Esophagus muscularis mucosa (tissue), 4 donors: Measurements from ENCODE around the gene MARK3. TPM values are rescaled to one million over a fixed set of nuclear protein-coding genes. Genes with fewer than 3 reads are reported as not detected.
A peak's percentile ranks its signal among the peaks of the same experiment; 100 is the strongest.
"Not testable (repeated sequence)": the region's sequence is repeated elsewhere in the genome, so short reads cannot be mapped to it uniquely, and the experiment has no call there.

ENCODE experiments used
- DNase-seq: peaks from one replicate; pipeline ENCODE4 v3.0.0-alpha.2; 2017; ENCODE audit errors: extremely low spot score
- H3K27ac ChIP-seq, 4 donors: fragments of 200-600 bp; sonication (generic); replicated peaks in 1 of 4; 1 replicate in 3 of 4; 2 replicates in 1 of 4; pipeline ENCODE4 v1.5.1; 2016 to 2019; ENCODE audit warnings: mild to moderate bottlenecking in 1 of 4
- H3K27me3 ChIP-seq, 4 donors: fragments of 200-600 bp; sonication (generic); one replicate each; pipeline versions ENCODE4 v1.5.1 to v1.6.0; 2016 to 2019
- H3K36me3 ChIP-seq, 4 donors: fragments of 200-600 bp; sonication (generic); one replicate each; pipeline ENCODE4 v1.5.1; 2016 to 2019
- H3K4me1 ChIP-seq, 4 donors: fragments of 200-600 bp; sonication (generic); one replicate each; pipeline ENCODE4 v1.5.1; 2016 to 2019
- H3K4me3 ChIP-seq, 4 donors: fragments of 200-600 bp; sonication (generic); 1 replicate in 2 of 4; 2 replicates in 2 of 4; pipeline ENCODE4 v1.5.1; 2016 to 2019; ENCODE audit warnings: mild to moderate bottlenecking in 4 of 4, moderate library complexity in 1 of 4
- H3K9me3 ChIP-seq, 4 donors: fragments of 200-600 bp; sonication (generic); 1 replicate in 3 of 4; 2 replicates in 1 of 4; pipeline ENCODE4 v1.5.1; 2016 to 2019
- CTCF ChIP-seq, 3 experiments: fragments of 200-600 bp in 2 of 3; fragments of 450-650 bp in 1 of 3; sonication (generic) in 2 of 3; IDR thresholded peaks; one replicate each; pipeline ENCODE4 v1.5.1; 2017 to 2019; ENCODE audit warnings: antibody characterized with exemption in 3 of 3, mild to moderate bottlenecking in 2 of 3, moderate library complexity in 1 of 3
- EP300 ChIP-seq: sonication (generic); formaldehyde crosslinking; IDR thresholded peaks from one replicate; pipeline ENCODE4 v1.6.1; 2017; ENCODE audit warnings: antibody characterized with exemption
- POLR2A ChIP-seq: fragments of 450-650 bp; IDR thresholded peaks from one replicate; pipeline ENCODE4 v1.6.1; 2017; ENCODE audit warnings: antibody characterized with exemption, moderate library complexity, mild to moderate bottlenecking, low read depth
- POLR2AphosphoS5 ChIP-seq, 2 donors: sonication (generic); formaldehyde crosslinking; IDR thresholded peaks; one replicate each; pipeline ENCODE4 v1.6.1; 2017; ENCODE audit warnings: antibody characterized with exemption in 2 of 2
- WGBS: methylation state at CpG from one replicate; pipeline ENCODE4 v1.1.5; 2018; 5-methylcytosine and 5-hydroxymethylcytosine counted together
- intact Hi-C: fragments of 100-400 bp; cut with DNase I; formaldehyde crosslinking; loops from one replicate; pipeline ENCODE4 v1.15.1; 2023
- total RNA-seq, 4 donors: library from RNA; depleted of rRNA; stranded (reverse); fragments of >200 nt; gene quantifications; one replicate each; pipeline versions ENCODE4 v1.1.0 to v1.2.1, GENCODE V29; 2016

MARK3 gene
- total RNA-seq, 4 donors from 2014 or later, result 57.4 to 78.1 (median 68.1) TPM

- Histone ChIP-seq H3K9me3 (no peaks in the 10 kb centered on the region), H3K4me3 (no peak overlapping the region), H3K36me3 (no peaks in the 10 kb centered on the region), H3K4me1 (no peaks in the 10 kb centered on the region), H3K27me3 (peaks cover 0 to 9% (median 0%) of the 10 kb centered on the region in 4 donors), H3K27ac (no peak overlapping the region)
- WGBS, result 83% methylated on average over 7 of the region's 7 CpGs
- DNase-seq, result no peak
- no peak for TF ChIP-seq EP300
- no peak for TF ChIP-seq CTCF (IDR thresholded peaks at IDR 0.05)
- TF ChIP-seq POLR2A, result no peak
- TF ChIP-seq POLR2AphosphoS5 (IDR thresholded peaks at IDR 0.05), result no peak
- intact Hi-C loops, result no loop called here
These were observed 31.1 kb upstream of the MARK3 start for GRCh38 chr14:103354141-103354540.

- Histone ChIP-seq H3K27me3 (peaks cover 0 to 9% (median 0%) of the 10 kb centered on the region in 4 donors), H3K27ac (no peak overlapping the region), H3K36me3 (no peaks in the 10 kb centered on the region), H3K4me3 (no peak overlapping the region), H3K4me1 (no peaks in the 10 kb centered on the region), H3K9me3 (no peaks in the 10 kb centered on the region)
- TF ChIP-seq CTCF (IDR thresholded peaks at IDR 0.05) (no peak), POLR2AphosphoS5 (IDR thresholded peaks at IDR 0.05) (no peak), POLR2A (no peak), EP300 (no peak)
- WGBS, result 70% methylated on average over 9 of the region's 9 CpGs
- intact Hi-C loops, result no loop called here
- DNase-seq, result no peak
These were observed 29.1 kb upstream of the MARK3 start for GRCh38 chr14:103356024-103356682.

GRCh38 chr14:103357552-103357951 is 27.7 kb upstream of the MARK3 start:
- H3K4me3 ChIP-seq, H3K27ac ChIP-seq, DNase-seq, intact Hi-C loops, H3K4me1 ChIP-seq, H3K27me3 ChIP-seq, H3K36me3 ChIP-seq, H3K9me3 ChIP-seq: not testable (repeated sequence)
- WGBS, result 92% methylated on average over 10 of the region's 10 CpGs

GRCh38 chr14:103360548-103360947 is 24.7 kb upstream of the MARK3 start:
- Histone ChIP-seq H3K4me1 (no peaks in the 10 kb centered on the region), H3K4me3 (no peak overlapping the region), H3K27ac (no peak overlapping the region), H3K9me3 (peaks cover 0 to 11% (median 3%) of the 10 kb centered on the region in 4 donors), H3K27me3 (no peaks in the 10 kb centered on the region), H3K36me3 (no peaks in the 10 kb centered on the region)
- no peak for DNase-seq
- TF ChIP-seq POLR2A (no peak), POLR2AphosphoS5 (IDR thresholded peaks at IDR 0.05) (no peak), EP300 (no peak), CTCF (IDR thresholded peaks at IDR 0.05) (no peak)
- intact Hi-C loops, result no loop called here
- 87% methylated on average over 7 of the region's 7 CpGs for WGBS

- Histone ChIP-seq H3K27me3 (no peaks in the 10 kb centered on the region), H3K36me3 (no peaks in the 10 kb centered on the region), H3K4me3 (no peak overlapping the region), H3K27ac (no peak overlapping the region), H3K9me3 (peaks cover 0 to 11% (median 3%) of the 10 kb centered on the region in 4 donors), H3K4me1 (no peaks in the 10 kb centered on the region)
- intact Hi-C loops, result no loop called here
- TF ChIP-seq POLR2AphosphoS5 (IDR thresholded peaks at IDR 0.05), result peak; percentile 16 to 25
- TF ChIP-seq CTCF (IDR thresholded peaks at IDR 0.05), result no peak
- DNase-seq, result no peak
- 62% methylated on average over 5 of the region's 5 CpGs for WGBS
These were observed 23.3 kb upstream of the MARK3 start for GRCh38 chr14:103361867-103362266.
